Measurements from ENCODE around the gene SEMA5A.

SEMA5A gene

DNA sequence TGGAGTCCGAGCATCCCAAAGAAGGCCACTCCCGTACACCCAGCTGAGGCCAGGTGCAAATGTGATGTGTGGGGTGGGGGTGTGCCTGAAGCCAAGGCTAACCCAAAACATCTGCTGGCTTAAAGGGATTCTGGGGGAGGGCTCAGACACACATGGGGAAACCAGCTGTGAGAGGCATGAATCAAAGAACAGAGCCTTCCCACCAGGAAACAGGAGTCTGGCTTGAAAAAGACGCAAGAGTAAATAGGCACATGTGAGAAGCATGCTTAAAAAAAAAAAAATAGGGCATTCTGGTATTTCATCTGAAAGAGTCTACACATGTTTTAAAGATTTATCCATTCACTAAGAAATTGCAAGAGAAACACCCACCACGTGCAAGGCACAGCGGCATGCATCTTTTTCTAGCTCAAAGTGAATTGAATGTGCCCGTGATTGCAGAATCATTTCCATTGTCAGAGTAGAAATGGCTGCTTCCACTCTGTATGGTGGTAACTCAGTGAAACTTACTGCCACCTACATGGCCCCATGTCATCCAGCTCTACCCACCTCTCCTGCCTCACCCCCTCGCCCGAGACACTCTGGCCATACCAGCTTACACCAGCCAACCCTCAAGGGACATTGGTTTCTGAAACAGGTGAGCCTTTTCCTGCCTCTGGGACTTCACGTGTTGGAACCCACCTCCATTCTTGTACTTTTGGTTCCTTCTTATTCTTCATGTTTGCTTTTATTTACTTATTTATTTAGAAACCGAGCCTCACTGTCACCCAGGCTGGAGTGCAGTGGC lies 71.5 kb downstream of the SEMA5A start:
- peak; percentile 69 for DNase-seq

DNA sequence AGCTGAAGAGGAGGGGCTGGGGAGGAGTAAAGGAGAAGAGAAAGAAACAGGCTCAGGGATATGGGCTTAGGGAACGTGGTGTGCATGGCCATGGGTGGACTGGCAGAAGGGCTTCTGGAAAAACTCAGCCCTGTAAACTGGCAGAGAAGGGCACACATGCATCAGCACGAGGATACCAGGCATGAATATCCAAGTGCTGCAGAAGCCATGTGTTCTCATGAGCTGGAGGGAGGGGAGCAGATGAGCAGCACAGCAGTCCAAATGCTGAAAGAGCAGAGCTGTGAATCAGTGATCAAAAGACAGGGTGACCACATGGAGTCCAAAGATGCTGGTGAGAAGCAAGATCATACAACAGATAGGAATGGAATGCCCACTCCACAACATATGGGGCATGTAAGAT lies 72.3 kb downstream of the SEMA5A start:
- DNase-seq, result peak; percentile 79

- DNase-seq, result no peak
Measured at GRCh38 chr5:9470410-9470809, 75.5 kb downstream of the SEMA5A start.

- peak; percentile 85 for DNase-seq
Measured at GRCh38 chr5:9468060-9468388, 77.9 kb downstream of the SEMA5A start.

GRCh38 chr5:9467199-9468059 lies 78.4 kb downstream of the SEMA5A start:
- DNase-seq, result no peak

GRCh38 chr5:9466697-9467096 lies 79.2 kb downstream of the SEMA5A start:
- DNase-seq, result no peak

- DNase-seq, result no peak
Measured at GRCh38 chr5:9464478-9464877, 81.4 kb downstream of the SEMA5A start.

DNA sequence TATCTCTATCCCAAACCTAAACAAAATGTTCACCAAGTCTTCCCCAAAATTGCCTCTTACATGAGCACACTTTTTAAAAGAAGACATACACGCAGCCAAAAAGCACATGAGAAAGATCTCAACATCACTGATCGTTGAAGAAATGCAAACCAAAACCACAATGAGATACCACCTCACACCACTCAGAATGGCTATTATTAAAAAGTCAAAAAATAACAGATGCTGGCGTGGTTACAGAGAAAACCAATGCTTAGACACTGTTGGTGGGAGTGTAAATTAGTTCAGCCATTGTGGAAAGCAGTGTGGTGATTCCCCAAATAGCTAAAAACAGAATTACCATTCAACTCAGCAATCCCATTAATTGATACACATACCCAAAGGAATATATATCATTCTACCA lies 83.8 kb downstream of the SEMA5A start:
- no peak for DNase-seq

GRCh38 chr5:9460885-9461645 lies 84.8 kb downstream of the SEMA5A start:
- no peak for DNase-seq

DNA sequence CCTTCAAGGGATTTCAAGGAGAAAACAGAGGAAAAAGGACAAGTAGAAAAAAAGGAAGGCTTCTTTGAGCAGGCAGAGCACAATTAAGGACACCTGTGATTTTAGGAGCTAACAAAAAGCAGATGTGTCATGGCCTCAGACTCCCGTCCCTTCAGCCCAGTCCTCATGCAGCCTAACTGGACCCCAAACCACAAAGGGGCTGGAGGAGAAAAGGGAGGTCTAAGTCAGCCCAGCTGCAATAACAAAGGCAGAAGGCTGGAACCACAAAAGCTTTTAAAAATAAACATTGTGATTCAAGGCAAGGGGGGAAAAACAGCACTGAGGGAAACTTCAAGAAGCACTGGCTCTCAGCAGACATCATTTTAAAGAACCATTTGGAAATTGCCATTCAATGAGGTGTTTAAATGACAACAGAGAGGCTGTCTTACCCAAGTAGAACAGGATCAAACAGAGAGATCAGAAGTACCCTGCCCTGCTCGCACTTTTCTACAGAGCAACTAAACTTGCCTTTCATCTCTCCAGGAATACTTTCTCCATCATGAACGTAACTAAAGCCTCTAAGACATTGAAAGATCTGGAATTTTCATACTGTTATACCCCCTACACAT lies 89.3 kb downstream of the SEMA5A start:
- DNase-seq, result peak; percentile 94

DNA sequence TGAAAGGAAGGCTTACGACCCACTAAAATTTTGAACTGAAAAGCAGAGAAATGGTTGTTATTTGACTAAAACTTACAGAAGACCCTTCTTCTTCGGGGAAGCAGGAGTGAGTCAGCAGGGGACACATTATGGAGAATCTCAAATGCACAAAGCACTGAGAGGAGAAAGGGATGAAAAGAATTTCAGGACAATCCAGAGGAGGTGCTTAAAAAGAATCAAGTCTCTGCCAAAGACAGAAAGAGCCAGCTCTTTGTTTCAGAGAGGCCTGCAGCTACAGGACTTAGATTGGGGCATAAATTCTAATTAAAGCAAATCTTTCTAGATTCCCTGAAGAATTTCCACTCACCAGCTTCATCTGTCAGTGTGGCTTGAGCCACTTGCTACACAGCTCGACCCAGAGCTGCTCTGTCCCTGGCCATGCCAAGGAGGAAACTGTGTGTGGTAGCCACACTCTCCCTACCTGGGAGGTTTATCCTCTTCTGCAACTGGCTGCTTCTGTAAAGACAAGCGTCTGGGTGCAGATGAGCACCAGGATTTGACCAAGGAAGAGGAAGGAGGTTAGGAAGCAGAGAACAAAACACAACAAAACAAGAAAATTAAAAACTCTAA lies 89.9 kb downstream of the SEMA5A start:
- DNase-seq, result no peak

DNA sequence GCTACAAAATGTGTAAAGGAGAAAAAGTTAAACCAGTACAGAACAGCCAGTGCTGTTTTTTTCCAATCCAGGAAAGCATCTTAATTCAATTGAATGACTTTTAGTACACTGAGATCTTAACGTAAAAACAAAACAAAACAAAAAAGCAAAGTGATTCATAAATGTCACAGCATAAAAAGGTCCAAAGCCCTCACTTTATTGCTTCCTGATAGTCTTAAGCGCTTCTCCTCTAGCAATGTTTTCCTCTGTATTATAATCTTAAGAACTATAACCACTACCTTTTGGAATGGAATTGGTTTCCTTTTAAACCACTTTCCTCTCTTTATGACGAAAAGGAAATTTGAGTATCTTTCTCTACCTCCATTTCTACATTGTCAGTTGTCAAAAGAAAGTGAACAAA lies 91.4 kb downstream of the SEMA5A start:
- no peak for DNase-seq

DNA sequence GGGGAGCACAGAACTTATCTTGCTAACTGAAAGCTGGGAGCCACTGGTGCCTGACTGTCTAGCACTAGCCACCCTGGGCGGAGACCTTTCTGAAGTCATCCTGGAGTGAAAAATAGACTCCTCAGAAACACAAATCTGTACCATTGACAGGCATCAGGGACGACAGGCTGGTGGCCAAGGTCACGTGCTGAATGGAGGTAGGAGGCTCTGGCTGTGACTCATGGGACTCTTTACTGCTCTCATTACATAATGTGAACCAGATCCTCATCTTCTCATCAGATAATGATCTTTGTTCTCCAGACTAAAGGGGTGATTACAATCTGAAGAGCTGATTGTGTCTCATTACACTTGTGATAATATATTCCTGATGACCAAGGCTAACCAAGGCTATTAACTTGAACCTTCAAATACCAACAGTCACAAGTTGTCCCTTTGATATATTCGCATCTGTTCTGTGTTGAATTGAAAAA lies 91.8 kb downstream of the SEMA5A start:
- DNase-seq, result peak; percentile 64

DNA sequence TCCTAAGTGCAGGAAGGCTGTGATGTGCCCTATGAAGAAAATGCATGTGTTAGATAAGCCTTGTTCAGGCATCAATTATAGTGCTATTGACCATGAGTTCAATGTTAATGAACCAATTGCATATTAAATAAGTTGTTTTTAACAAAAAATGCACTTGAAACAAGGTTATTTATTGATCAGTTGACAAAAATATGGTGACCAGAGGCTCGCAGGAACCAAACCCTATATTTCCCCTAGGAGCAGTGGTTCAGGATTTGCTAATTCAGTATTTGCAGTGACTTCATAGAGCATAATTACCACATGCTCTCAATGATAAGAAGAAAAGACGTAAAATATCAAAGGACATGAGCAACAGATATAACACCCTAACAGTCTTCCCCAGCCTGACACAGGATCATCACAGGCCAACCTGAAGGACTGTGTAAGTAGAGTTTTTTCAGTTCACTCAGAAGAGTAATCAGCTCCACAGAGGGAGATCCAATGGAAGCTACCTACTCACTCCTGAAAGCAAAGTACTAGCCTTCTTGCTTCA lies 92.3 kb downstream of the SEMA5A start:
- no peak for DNase-seq

DNA sequence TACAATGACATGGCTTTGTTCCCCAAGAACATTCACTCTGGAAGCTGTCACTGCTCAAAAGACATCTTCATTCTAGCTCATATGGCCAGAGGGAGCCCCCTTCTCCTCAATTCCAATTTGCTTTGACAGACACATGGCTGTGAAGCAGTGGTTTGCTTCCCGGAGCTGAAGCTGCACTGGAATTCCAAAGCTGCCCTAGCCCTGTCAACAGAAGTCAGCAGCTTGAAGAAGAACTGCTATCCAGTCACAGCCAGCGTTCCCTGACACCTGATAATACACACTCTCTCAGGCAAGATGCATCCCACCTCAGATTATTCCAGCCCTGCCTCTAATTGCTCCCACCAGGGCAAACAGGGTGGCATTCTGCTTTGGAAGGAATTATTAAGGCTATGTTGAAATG lies 93.7 kb downstream of the SEMA5A start:
- no peak for DNase-seq

DNA sequence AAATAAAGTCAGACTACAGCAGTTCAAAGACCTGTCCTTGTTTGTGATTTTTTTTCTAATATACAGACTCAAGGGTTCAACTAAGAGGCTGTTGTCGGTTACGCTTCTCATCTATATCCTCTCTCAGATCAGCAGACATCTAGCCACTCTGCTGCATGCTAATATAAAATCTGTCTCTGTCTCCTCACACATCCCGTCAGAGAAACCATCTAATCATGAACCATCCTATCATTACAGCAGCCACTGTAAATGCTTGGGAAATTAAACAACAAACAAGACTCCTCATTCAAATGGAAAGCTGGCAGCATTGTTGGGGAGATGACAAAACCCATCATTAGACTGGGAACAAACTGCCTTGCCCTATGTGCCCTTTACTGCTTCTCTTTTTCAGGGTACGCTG lies 94.8 kb downstream of the SEMA5A start:
- no peak for DNase-seq

GRCh38 chr5:9447691-9448090 lies 98.2 kb downstream of the SEMA5A start:
- no peak for DNase-seq

DNA sequence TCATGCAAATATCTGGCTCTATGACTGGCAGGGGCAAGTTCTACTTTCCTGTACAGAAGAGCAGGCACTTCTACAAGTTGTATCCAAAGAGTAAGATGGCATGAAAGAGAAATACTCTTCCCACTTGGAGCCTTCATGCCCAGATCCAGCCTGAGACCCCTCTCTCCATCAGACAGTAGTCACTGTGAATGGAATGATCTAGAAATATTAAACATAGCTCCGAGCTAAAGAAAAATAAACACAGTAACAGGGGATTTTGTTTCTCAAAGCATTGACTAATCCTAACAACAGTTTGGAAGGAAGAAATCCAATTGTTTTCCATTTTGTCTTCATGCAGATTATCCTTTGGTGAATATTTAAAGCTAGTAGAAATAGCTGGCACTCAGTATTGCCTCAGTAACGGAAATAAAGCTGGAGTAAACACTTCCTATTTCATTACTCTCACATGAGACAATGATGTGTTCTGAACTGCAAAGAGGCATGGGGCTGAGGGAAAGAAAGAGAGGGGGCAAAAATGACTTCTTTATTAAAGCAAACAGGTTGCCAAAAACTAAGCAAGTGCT lies 100.0 kb downstream of the SEMA5A start:
- DNase-seq, result no peak

DNA sequence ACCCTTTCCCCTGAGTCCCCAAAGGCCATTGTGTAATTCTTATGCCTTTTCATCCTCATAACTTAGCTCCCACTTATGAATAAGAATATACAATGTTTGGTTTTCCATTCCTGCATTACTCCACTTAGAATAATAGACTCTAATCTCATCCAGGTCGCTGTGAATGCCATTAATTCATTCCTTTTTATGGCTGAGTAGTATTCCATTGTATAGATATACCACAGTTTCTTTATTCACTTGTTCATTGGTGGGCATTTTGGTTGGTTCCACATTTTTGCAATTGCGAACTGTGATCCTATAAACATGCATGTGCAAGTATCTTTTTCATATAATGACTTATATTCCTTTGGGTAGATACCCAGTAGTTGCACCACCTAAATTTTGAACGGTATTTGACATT lies 101.5 kb downstream of the SEMA5A start:
- no peak for DNase-seq

- no peak for DNase-seq
Measured at GRCh38 chr5:9441610-9442009, 104.3 kb downstream of the SEMA5A start.

DNA sequence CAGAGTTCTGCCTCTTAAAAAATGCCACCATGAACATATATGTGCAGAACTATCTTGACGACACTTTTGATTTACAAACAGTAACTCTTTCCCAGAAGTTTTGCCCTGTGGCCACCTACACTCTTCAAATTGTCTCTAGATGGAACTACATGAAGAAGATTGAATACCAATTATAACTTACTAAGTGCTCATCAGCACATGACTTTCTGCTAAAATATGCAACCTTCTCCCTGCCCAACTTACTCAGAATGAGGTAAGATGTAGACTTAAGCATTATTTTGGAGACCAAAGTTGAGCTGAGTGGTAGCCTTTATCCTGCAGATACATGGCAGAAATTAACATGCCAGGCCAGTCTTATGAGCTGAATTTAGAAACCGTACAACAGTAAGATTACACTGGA lies 105.4 kb downstream of the SEMA5A start:
- peak; percentile 76 for DNase-seq

All from fibroblast of skin of abdomen (primary cell).